MM.1S (cell line): ENCODE results near the gene GTPBP6.

Source experiments
- DNase-seq: peaks from one replicate; pipeline ENCODE4 v3.0.0-alpha.2; 2015
- H2AFZ ChIP-seq: fragments of 300-600 bp; sonication (generic); 2 replicates; pipeline ENCODE4 v1.6.0; 2016; ENCODE audit warnings: antibody characterized with exemption, low read length
- H3F3A ChIP-seq: fragments of 300-600 bp; sonication (generic); 2 replicates; pipeline ENCODE4 v1.6.1; 2016; ENCODE audit warnings: mild to moderate bottlenecking, antibody characterized with exemption, low read length, moderate library complexity, mixed read lengths; ENCODE audit not compliant: insufficient read depth
- H3K27ac ChIP-seq: fragments of 300-600 bp; sonication (generic); 2 replicates; pipeline ENCODE4 v1.5.1; 2016; ENCODE audit warnings: mild to moderate bottlenecking, low read length
- H3K27me3 ChIP-seq: fragments of 300-600 bp; sonication (generic); replicated peaks from 2 replicates; pipeline ENCODE4 v1.6.0; 2016; ENCODE audit warnings: low read length; ENCODE audit not compliant: insufficient read depth
- H3K36me3 ChIP-seq: fragments of 300-600 bp; sonication (generic); replicated peaks from 2 replicates; pipeline ENCODE4 v1.6.1; 2016; ENCODE audit warnings: mild to moderate bottlenecking, low read length, mixed read lengths; ENCODE audit not compliant: insufficient read depth
- H3K4me1 ChIP-seq: fragments of 300-600 bp; sonication (generic); 2 replicates; pipeline ENCODE4 v1.6.1; 2016; ENCODE audit warnings: low read length, mixed read lengths
- H3K4me2 ChIP-seq: fragments of 300-600 bp; sonication (generic); 2 replicates; pipeline ENCODE4 v1.6.0; 2016; ENCODE audit warnings: low read depth, low read length
- H3K4me3 ChIP-seq: fragments of 300-600 bp; sonication (generic); 2 replicates; pipeline ENCODE4 v1.5.1; 2016; ENCODE audit warnings: low read length, mixed read lengths
- H3K79me2 ChIP-seq: fragments of 300-600 bp; sonication (generic); 2 replicates; pipeline ENCODE4 v1.6.1; 2016; ENCODE audit warnings: mixed run types, low read length, mixed read lengths
- H3K9ac ChIP-seq: fragments of 300-600 bp; sonication (generic); 2 replicates; pipeline ENCODE4 v1.6.1; 2016; ENCODE audit warnings: low read length, mixed read lengths
- H3K9me2 ChIP-seq: fragments of 300-600 bp; sonication (generic); replicated peaks from 2 replicates; pipeline ENCODE4 v1.6.1; 2016; ENCODE audit warnings: mild to moderate bottlenecking, low read length, mixed read lengths; ENCODE audit not compliant: insufficient read depth
- H3K9me3 ChIP-seq: fragments of 300-600 bp; sonication (generic); replicated peaks from 2 replicates; pipeline ENCODE4 v1.6.1; 2016; ENCODE audit warnings: mild to moderate bottlenecking, low read length, mixed read lengths; ENCODE audit not compliant: insufficient read depth
- H4K20me1 ChIP-seq: fragments of 300-600 bp; sonication (generic); 2 replicates; pipeline ENCODE4 v1.6.1; 2016; ENCODE audit warnings: mild to moderate bottlenecking, low read length, moderate library complexity, mixed read lengths; ENCODE audit not compliant: insufficient read depth
- EZH2 ChIP-seq: fragments of 300-600 bp; sonication (generic); optimal IDR thresholded peaks from 2 replicates; pipeline ENCODE3; 2017; ENCODE audit warnings: low read depth, mild to moderate bottlenecking, antibody characterized with exemption, low read length, mixed read lengths
- EZH2phosphoT487 ChIP-seq: fragments of 300-600 bp; sonication (generic); IDR thresholded peaks from 2 replicates; pipeline ENCODE4 v1.6.1; 2018; ENCODE audit warnings: antibody characterized with exemption, low read length
- TF ChIP-seq, protein P1 (sequence below): fragments of 300-600 bp; sonication (generic); IDR thresholded peaks from 2 replicates; pipeline ENCODE4 v1.5.1; 2016; ENCODE audit warnings: antibody characterized with exemption, low read length, mixed read lengths

GTPBP6 gene, protein sequence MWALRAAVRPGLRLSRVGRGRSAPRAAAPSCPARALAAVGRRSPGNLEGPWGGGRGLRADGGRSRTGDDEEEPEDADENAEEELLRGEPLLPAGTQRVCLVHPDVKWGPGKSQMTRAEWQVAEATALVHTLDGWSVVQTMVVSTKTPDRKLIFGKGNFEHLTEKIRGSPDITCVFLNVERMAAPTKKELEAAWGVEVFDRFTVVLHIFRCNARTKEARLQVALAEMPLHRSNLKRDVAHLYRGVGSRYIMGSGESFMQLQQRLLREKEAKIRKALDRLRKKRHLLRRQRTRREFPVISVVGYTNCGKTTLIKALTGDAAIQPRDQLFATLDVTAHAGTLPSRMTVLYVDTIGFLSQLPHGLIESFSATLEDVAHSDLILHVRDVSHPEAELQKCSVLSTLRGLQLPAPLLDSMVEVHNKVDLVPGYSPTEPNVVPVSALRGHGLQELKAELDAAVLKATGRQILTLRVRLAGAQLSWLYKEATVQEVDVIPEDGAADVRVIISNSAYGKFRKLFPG

DNA sequence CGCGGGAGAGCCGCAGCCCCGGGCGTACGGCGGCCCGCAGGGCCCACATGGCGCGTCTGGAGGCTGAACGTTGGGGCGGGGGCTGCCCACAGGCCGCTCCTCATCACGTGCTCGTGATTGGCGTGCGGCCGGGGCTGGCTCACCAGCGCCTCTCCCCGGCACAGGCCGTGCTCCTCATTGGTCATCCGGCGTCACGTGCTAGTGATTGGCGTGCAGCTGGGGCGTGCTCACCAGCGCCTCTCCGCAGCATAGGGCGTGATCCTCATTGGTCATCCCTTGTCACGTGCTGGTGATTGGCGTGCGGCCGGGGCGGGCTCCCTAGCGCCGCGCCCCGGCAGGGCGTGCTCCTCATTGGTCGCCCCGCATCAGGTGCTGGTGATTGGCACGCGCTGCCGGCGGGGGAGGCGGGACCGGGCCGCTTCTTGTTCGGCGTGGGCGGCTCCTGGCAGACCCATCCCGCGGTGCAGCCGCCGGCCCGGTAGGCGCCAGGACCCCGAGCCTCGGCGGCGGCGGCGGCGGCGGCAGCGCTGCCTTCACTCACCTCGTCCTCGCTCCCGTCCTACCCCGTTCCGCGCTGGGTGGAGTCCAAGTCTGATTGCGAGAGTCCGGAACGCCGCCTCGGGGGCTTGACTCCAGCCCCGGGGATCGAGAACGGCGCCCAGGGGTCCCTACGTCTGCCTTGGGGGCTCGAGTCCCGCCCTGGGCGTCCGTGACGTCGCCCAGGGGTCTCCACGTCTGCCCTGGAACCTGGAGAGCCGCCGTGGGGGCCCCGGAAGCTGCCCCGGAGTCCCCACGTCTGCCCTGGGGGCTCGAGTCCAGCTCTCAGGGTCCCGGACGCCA lies at the start of gene GTPBP6:
Gene GTPBP6, minus strand, starts transcription at position 58 of the 840 bp plus-strand sequence. Its CDS starts 9 bp downstream, at position 49.
- H2AFZ ChIP-seq, result 0 out of 2 replicates have a peak within 1 kb of the TSS, but pooled peaks have one; percentile 38
- peak; percentile 96 for DNase-seq
- peaks cover 9% of the 10 kb centered on the region for H3K79me2 ChIP-seq
- H3K27me3 ChIP-seq, result no peaks in the 10 kb centered on the region
- H3F3A ChIP-seq, result no peaks in the 10 kb centered on the region
- H3K9ac ChIP-seq, result peak within 1 kb of the TSS; percentile 94
- H4K20me1 ChIP-seq, result no peaks in the 10 kb centered on the region
- TF ChIP-seq EZH2phosphoT487 (no peak), EZH2 (no peak)
- TF ChIP-seq, protein P1, sequence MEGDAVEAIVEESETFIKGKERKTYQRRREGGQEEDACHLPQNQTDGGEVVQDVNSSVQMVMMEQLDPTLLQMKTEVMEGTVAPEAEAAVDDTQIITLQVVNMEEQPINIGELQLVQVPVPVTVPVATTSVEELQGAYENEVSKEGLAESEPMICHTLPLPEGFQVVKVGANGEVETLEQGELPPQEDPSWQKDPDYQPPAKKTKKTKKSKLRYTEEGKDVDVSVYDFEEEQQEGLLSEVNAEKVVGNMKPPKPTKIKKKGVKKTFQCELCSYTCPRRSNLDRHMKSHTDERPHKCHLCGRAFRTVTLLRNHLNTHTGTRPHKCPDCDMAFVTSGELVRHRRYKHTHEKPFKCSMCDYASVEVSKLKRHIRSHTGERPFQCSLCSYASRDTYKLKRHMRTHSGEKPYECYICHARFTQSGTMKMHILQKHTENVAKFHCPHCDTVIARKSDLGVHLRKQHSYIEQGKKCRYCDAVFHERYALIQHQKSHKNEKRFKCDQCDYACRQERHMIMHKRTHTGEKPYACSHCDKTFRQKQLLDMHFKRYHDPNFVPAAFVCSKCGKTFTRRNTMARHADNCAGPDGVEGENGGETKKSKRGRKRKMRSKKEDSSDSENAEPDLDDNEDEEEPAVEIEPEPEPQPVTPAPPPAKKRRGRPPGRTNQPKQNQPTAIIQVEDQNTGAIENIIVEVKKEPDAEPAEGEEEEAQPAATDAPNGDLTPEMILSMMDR, result no peak
- peak within 1 kb of the TSS; percentile 70 for H3K4me3 ChIP-seq
- H3K9me3 ChIP-seq, result no peaks in the 10 kb centered on the region
- H3K4me1 ChIP-seq, result no peaks in the 10 kb centered on the region
- no peaks in the 10 kb centered on the region for H3K9me2 ChIP-seq
- peak within 1 kb of the TSS; percentile 81; the same call in 1 of the 2 replicates for H3K27ac ChIP-seq
- peak within 1 kb of the TSS; percentile 70 for H3K4me2 ChIP-seq
- H3K36me3 ChIP-seq, result no peaks in the 10 kb centered on the region

DNA sequence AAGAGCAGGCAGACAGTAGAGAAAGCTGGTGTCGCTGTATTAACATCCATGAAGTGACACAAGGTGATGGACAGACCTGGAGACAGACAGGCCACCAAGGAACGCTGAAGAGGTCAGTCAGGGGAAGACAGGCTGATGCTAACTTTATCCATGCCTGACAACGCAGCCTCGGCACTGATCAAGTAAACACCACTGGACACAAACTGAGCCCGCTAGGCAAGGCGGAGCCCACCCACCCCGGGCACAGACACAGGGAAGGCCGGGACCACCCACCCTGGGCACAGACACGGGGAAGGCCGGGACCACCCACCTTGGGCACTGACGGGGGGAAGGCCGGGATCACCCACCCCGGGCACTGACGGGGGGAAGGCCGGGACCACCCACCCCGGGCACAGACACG lies 49.3 kb upstream of the GTPBP6 start:
- H4K20me1 ChIP-seq, result no peaks in the 10 kb centered on the region
- no peak overlapping the region for H3K4me3 ChIP-seq
- H3K27me3 ChIP-seq, result no peaks in the 10 kb centered on the region
- TF ChIP-seq, protein P1, result no peak
- TF ChIP-seq EZH2phosphoT487 (no peak), EZH2 (no peak)
- no peak overlapping the region for H2AFZ ChIP-seq
- no peaks in the 10 kb centered on the region for H3K9me3 ChIP-seq
- no peak overlapping the region for H3K27ac ChIP-seq
- no peak overlapping the region for H3K4me2 ChIP-seq
- no peaks in the 10 kb centered on the region for H3K4me1 ChIP-seq
- H3K36me3 ChIP-seq, result no peaks in the 10 kb centered on the region
- no peak overlapping the region for H3K9ac ChIP-seq
- H3K9me2 ChIP-seq, result no peaks in the 10 kb centered on the region
- H3K79me2 ChIP-seq, result no peaks in the 10 kb centered on the region
- DNase-seq, result no peak
- no peaks in the 10 kb centered on the region for H3F3A ChIP-seq

DNA sequence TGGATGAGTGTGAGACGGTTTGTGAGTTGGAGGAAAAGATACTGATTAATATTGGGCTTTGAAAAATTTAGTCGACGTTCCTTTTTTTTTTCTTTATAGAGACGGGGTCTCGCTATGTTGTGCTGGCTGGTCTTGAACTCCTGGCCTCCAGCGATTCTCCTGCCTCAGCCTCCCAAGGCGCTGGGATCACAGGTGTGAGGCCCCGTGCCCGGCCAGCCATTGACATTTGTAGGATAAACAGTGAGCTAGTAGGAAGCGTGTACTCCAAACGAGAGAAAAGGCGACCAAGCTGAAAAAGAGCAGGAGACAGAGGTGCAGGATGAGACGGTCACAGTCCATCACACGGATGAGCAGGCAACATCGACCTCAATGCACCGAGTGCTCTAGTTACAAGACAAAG lies 48.8 kb upstream of the GTPBP6 start:
- H3K79me2 ChIP-seq, result no peaks in the 10 kb centered on the region
- H3K4me1 ChIP-seq, result no peaks in the 10 kb centered on the region

More for the DNA sequence above, 48.8 kb upstream of the GTPBP6 start:
- Histone ChIP-seq H3F3A (no peaks in the 10 kb centered on the region), H3K27me3 (no peaks in the 10 kb centered on the region), H3K4me2 (no peak overlapping the region), H3K27ac (no peak overlapping the region), H4K20me1 (no peaks in the 10 kb centered on the region), H3K9me2 (no peaks in the 10 kb centered on the region), H3K36me3 (no peaks in the 10 kb centered on the region), H2AFZ (no peak overlapping the region), H3K9me3 (no peaks in the 10 kb centered on the region), H3K4me3 (no peak overlapping the region), H3K9ac (no peak overlapping the region)
- DNase-seq, result no peak
- TF ChIP-seq EZH2phosphoT487, result no peak
- no peak for TF ChIP-seq EZH2
- TF ChIP-seq, protein P1, result no peak
